Fibroblast of the conjunctiva (primary cell): ENCODE data around the gene KRTAP10-10.
"Not testable (repeated sequence)": the region's sequence is repeated elsewhere in the genome, so short reads cannot be mapped to it uniquely, and the experiment has no call there.

Experiments used
- DNase-seq: peaks from one replicate; pipeline ENCODE4 v3.0.0-alpha.2; 2010; ENCODE audit warnings: low read depth

The KRTAP10-10 gene

GRCh38 chr21:44650973-44651675 lies 14.0 kb downstream of the KRTAP10-10 start:
- DNase-seq = no peak

DNA sequence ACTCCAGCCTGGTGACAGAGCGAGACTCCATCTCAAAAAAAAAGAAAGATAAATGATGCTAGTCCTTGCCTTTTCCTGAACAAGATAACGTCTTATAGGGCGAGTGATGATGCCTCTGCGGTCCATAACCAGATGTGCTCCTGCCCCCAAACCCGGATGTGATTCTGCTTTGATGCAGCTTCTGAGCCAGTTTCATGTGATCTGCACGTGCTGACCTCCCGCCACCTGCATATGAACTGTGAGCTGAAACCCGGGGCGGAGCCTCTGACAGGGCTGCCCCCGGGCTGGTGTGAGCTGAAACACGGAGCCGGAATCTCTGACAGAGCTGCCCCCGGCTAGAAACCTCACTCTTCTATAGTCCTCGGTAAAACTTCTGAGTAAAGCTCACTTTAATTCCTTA lies 16.0 kb downstream of the KRTAP10-10 start:
- no peak for DNase-seq

DNA sequence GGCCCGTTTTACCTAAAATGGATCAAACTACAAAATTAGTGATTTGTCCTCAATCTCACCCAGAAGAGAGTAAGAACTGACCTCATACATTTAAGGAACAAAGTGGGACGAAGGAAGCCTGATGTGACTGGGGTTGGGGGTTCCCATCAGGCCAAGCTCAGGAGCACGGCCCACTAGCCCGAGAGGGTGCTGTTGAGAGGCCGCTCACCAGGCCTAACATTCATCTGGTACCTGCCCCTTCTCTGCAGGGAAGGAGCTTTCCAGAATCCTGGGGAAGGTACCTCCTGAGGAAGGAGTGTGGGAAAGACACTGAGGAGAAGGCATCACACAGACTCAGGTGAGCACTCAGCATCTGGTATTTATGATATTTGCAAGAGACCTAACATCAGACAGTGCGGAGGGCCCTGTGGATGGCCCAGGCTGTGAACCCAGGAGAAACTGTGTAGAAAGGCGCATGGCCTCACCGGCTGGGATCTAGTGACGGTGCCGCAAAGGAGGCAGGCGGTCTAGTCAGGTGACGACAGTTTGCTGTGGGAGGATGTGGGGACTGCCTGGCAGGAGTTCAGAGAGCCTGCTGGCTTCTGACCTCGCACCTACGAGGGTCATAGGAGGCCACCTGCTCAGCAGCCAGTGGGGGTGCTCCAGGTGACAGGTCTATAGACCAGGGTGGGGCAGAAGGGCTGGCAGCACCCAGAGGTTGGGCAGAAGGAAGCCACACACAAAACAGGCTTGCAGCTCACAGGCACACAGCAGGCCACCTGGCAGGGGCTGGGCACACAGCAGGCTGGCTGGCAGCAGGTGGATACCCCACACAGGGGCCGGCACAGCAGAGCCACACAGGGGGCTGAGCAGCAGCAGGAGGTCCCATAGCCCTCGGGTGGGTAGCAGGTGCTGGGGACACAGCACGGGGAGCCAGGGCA lies 16.8 kb downstream of the KRTAP10-10 start:
- no peak for DNase-seq

GRCh38 chr21:44654576-44655175 lies 17.5 kb downstream of the KRTAP10-10 start, which contains the start of gene KRTAP12-4:
Gene KRTAP12-4, minus strand, starts transcription at chr21:44654659. Its CDS starts 45 bp downstream, at chr21:44654614.
- DNase-seq = no peak

- no peak for DNase-seq
Observed at GRCh38 chr21:44656868-44657267, 19.7 kb downstream of the KRTAP10-10 start.

GRCh38 chr21:44657635-44658540 lies 20.7 kb downstream of the KRTAP10-10 start, which contains the start of gene KRTAP12-3:
Gene KRTAP12-3, plus strand, starts transcription at chr21:44657932. Its CDS starts 48 bp downstream, at chr21:44657980.
- DNase-seq = no peak

DNA sequence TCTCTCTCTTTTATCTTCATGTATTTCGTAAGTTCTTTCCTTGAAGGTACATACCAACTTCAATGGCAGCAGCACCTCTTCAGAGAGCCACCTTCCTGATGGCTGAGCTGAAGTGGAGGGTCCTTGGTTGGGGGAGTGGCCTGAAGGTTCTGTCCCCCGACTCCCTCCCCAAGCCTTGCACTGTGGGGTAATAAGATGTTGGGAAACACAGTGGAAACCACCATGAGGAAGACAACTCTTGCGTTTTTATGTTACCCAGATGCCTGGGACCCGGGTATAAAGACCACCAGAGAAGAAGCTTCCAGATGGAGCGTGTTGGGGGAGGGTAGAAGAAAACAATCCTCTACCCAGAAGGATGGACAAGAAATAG lies 21.4 kb downstream of the KRTAP10-10 start:
- no peak for DNase-seq

- no peak for DNase-seq
Observed at GRCh38 chr21:44658913-44659595, 21.9 kb downstream of the KRTAP10-10 start.

DNA sequence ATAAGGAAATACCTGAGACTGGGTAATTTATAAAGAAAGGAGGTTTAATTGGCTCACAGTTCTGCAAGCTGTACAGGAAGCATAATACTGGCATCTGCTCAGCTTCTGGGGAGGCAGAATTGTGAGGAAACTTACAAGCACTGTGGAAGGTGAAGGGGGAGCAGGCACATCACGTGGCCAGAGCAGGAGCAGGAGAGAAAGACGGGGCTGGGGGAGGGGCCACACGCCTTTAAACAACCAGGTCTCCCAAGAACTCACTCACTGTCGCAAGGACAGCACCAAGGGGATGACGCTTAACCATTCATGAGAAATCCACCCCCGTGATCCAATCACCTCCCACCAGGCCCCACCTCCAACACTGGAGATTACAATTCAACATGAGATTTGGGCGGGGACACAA lies 24.4 kb downstream of the KRTAP10-10 start:
- not testable (repeated sequence) for DNase-seq

DNA sequence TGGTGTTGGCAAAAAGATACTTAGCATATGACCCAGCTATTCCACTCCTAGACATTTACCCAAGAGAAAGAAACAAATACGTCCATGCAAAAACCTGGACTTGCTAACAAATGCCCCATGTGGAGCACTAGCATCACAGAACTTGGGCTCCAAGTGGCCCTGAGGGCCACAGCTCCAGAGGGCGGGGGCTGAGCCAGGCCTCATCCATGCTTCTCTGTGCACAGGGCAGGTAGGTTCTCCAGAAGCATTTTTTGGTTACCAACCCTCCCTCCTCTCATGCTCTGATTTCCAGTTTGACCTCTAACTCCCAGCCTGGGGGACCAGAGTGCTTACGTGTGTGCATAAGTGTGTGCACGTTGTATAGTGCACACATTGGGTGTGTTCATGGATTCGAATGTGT lies 27.5 kb downstream of the KRTAP10-10 start:
- DNase-seq = no peak

DNA sequence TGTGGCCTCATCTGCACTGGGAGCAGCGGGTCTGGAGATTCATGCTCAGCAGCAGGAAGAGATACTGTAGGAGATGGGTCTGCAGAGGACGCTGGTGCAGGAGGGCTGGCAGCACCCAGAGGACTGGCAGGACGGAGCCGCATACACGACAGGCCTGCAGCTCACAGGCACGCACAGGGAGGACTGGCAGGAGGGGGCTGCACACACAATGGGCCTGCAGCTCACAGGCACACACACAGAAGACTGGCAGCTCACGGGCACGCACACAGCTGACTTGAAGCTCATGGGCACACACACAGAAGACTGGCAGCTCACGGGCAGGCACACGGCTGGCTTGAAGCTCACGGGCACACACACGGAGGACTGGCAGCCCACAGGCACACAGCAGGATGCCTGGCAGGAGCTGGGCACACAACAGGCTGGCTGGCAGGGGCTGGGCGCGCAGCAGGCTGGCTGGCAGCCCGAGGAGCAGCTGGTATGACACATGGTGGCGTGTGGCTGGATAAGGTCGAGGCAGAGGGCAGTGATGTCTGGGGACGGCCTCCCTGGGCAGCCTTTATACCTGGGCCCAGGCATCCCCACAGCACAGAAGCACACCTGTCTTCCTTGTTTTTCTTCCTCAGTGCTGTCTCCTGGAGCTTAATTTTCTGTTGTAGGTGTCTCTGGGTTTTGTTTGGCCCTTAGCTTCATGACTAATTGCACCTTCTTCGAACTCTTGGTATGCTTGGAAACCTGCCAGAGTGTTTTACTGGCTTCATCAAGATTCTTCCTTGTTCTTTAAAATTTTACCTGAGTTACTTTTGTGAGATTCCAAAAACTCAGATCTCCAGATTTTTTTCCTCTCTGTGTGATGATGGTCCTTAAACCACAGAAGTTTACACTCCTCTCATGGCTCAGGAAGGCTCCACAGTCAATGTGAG lies 29.5 kb downstream of the KRTAP10-10 start, which contains the start of gene KRTAP12-2:
Gene KRTAP12-2, minus strand, starts transcription at position 527 of the 920 bp plus-strand sequence. Its CDS starts 41 bp downstream, at position 486.
- no peak for DNase-seq

GRCh38 chr21:44667612-44668011 lies 30.5 kb downstream of the KRTAP10-10 start:
- no peak for DNase-seq

GRCh38 chr21:44670642-44671432 lies 33.7 kb downstream of the KRTAP10-10 start:
- DNase-seq = no peak

DNA sequence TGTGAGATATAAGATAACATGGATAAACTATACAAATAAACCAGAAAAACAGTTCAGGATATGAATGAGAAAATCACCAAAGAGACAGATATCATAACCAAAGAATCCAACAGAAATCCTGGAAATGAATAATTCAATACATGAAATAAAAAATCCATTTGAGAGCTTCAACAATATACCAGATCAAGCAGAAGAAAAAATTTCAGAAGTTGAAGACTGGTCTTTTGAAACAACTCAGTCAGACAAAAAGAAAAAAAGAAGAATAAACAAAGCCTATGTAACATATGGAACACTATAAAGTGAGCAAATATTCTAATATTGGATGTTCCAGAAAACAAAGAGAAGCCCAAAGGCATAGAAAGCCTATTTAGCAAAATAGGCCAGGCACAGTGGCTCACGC lies 34.8 kb downstream of the KRTAP10-10 start:
- no peak for DNase-seq

DNA sequence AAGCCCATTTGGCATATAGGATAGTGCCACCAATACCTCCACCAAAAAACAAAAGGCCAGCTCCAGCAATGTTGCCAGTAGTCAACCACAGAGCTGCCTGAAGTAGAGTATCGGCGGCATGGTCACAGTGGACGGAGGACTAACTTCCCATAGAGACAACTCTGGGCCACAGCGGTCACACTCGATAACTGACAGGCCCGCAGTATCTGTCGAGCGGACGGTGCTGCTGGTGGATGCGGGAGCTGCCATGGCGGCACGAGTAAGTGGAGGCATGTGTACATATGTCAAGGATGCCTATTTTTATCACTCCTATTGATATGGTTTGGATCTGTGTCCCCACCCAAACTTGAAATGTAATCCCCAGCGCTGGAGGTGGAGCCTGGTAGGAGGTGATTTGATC lies 40.7 kb downstream of the KRTAP10-10 start:
- DNase-seq = no peak

GRCh38 chr21:44681152-44681551 lies 44.0 kb downstream of the KRTAP10-10 start:
- no peak for DNase-seq

DNA sequence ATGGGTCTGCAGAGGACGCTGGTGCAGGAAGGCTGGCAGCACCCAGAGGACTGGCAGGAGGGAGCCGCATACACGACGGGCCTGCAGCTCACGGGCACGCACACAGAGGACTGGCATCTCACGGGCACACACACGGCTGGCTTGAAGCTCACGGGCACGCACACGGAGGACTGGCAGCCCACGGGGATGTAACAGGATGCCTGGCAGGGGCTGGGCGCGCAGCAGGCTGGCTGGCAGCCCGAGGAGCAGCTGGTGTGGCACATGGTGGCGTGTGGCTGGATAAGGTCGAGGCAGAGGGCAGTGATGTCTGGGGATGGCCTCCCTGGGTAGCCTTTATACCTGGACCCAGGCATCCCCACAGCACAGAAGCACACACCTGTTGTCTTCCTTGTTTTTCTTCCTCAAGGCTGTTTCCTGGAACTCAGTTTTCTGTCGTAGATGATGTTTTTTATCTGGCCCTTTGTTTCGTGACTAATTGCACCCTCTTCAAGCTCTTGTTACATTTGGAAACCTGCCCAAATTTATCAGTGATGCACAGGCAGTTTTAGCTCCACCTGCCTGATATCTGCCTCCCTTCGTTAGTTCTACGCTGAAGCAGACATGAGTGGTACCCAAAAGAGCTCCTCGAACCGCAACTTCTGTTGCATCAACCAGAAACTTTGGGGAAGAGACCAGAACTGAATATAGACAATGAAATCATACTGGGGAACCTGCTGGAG lies 44.9 kb downstream of the KRTAP10-10 start, which contains the start of gene KRTAP12-1:
Gene KRTAP12-1, minus strand, starts transcription at position 303 of the 719 bp plus-strand sequence. Its CDS starts 40 bp downstream, at position 263.
- DNase-seq = no peak

- DNase-seq = no peak
Observed at GRCh38 chr21:44682580-44683151, 45.5 kb downstream of the KRTAP10-10 start.
